ENCODE data around the gene CPSF7. TPM values are rescaled to one million over a fixed set of nuclear protein-coding genes. Genes with fewer than 3 reads are reported as not detected.

Gene CPSF7
- total RNA-seq, 1 experiment from 2014 or later, result 64.1 TPM

DNA sequence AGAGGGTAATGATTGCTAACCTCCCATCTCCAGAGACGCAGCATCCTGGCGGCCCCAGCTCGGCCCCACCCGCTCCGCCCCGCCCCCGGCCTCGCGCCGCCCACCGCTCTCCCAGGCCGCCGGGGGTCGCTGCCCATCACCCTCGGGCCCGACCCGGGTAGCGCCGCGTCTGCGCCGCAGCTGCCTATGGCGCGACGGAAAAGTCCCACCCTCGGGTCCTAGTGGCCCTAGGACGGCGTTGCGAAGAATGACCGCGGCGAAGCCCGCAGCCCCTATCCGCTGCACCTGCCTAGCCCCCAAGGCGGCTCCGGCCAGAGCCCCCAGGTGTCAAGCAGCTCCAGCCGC, 457 bp downstream of the CPSF7 start:
- Histone ChIP-seq H4K20me1 (ENCODE audit: insufficient read depth, low read depth, low read length) (peaks cover 12% of the 10 kb centered on the region; the same call in 1 of the 2 replicates), H3K9ac (ENCODE audit: low read length) (peak overlapping the region; percentile 84), H3K9me2 (replicated peaks; ENCODE audit: insufficient read depth, low read length) (no peaks in the 10 kb centered on the region), H2AFZ (ENCODE audit: low read length) (no peak overlapping the region), H3K4me3 (ENCODE audit: low read length) (peak overlapping the region; percentile 95), H3K4me2 (ENCODE audit: low read depth, low read length, poor library complexity, severe bottlenecking) (peak overlapping the region; percentile 82), H3K27ac (ENCODE audit: low read length) (peak overlapping the region; percentile 76), H3K27me3 (ENCODE audit: low read length) (no peaks in the 10 kb centered on the region), H3K9me3 (ENCODE audit: low read length) (no peaks in the 10 kb centered on the region; the same call in 1 of the 2 replicates), H3K36me3 (ENCODE audit: insufficient read depth, low read length) (peaks cover 54% of the 10 kb centered on the region), H3K79me2 (ENCODE audit: low read length) (peaks cover 84% of the 10 kb centered on the region), H3K4me1 (ENCODE audit: low read length) (peaks cover 18% of the 10 kb centered on the region)
- DNase-seq, result peak; percentile 89

DNA sequence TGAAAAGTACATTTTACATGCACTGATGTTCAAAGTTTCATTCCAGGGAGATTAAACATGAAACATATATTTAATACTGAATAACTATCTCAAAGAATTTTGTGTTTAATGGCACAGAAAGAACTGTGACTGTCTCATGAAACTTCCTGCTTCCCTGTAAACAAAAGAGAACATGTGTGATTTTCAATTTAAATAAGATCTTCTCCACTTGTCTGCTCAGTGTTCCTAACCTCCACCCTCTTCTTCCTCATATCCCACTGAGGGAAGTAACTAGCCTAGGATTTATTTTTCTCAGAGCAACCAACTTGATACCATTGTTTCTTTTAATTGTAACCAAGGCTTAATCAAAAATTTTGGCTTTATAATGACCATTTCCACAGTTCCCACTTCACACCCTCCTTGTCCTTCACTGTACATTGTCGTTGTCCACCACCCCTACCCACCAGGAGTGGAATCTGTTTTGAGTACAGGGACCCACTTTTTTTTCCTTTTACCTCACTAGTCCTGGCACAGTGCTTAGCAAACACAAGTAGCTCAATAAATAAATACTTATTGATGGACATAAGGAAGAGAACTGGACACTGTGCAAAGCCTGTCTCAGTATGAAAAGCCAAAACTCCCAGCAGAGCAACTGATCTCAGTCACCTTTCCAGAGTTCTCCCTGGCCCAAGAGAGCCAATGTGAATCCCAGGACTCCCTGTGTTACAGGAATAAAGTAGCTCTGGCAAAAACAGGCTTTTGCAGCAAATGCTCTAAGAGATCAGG, 4.2 kb downstream of the CPSF7 start:
- H3K9ac ChIP-seq (ENCODE audit: low read length), result no peak overlapping the region
- no peak for DNase-seq
- H4K20me1 ChIP-seq (ENCODE audit: insufficient read depth, low read depth, low read length), result peaks cover 12% of the 10 kb centered on the region; the same call in 1 of the 2 replicates
- peaks cover 54% of the 10 kb centered on the region for H3K36me3 ChIP-seq (ENCODE audit: insufficient read depth, low read length)
- no peak overlapping the region for H3K4me2 ChIP-seq (ENCODE audit: low read depth, low read length, poor library complexity, severe bottlenecking)
- peaks cover 82% of the 10 kb centered on the region for H3K79me2 ChIP-seq (ENCODE audit: low read length)
- no peaks in the 10 kb centered on the region for H3K9me2 ChIP-seq (replicated peaks; ENCODE audit: insufficient read depth, low read length)
- H3K27ac ChIP-seq (ENCODE audit: low read length), result no peak overlapping the region
- no peak overlapping the region for H2AFZ ChIP-seq (ENCODE audit: low read length)
- peaks cover 9% of the 10 kb centered on the region for H3K4me1 ChIP-seq (ENCODE audit: low read length)
- H3K4me3 ChIP-seq (ENCODE audit: low read length), result no peak overlapping the region
- no peaks in the 10 kb centered on the region for H3K9me3 ChIP-seq (ENCODE audit: low read length)
- H3K27me3 ChIP-seq (ENCODE audit: low read length), result no peaks in the 10 kb centered on the region

DNA sequence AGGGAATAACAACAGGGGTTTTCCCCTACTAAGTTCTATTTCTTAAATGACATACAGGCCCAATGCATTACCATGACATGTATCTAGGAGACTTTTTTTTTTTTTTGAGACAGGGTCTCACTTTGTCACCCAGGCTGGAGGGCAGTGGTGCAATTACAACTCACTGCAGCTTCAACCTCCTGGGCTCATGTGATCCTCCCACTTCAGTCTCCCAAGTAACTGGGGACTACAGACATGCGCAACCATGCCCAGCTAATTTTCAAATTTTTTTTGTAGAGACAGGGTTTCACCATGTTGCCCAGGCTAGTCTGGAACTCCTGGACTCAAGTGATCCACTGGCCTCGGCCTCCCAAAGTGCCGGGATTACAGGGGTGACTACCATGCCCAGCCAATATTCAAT, 7.5 kb downstream of the CPSF7 start:
- H3K27me3 ChIP-seq (ENCODE audit: low read length), result no peaks in the 10 kb centered on the region
- peaks cover 65% of the 10 kb centered on the region for H3K36me3 ChIP-seq (ENCODE audit: insufficient read depth, low read length)
- H3K9ac ChIP-seq (ENCODE audit: low read length), result no peak overlapping the region
- H3K79me2 ChIP-seq (ENCODE audit: low read length), result peaks cover 87% of the 10 kb centered on the region
- no peak overlapping the region for H3K27ac ChIP-seq (ENCODE audit: low read length)
- no peaks in the 10 kb centered on the region for H3K9me3 ChIP-seq (ENCODE audit: low read length)
- H2AFZ ChIP-seq (ENCODE audit: low read length), result no peak overlapping the region
- no peaks in the 10 kb centered on the region for H3K4me1 ChIP-seq (ENCODE audit: low read length)
- H4K20me1 ChIP-seq (ENCODE audit: insufficient read depth, low read depth, low read length), result peaks cover 21% of the 10 kb centered on the region; the same call in 1 of the 2 replicates
- no peak overlapping the region for H3K4me2 ChIP-seq (ENCODE audit: low read depth, low read length, poor library complexity, severe bottlenecking)
- no peak overlapping the region for H3K4me3 ChIP-seq (ENCODE audit: low read length)
- H3K9me2 ChIP-seq (replicated peaks; ENCODE audit: insufficient read depth, low read length), result no peaks in the 10 kb centered on the region
- no peak for DNase-seq

DNA sequence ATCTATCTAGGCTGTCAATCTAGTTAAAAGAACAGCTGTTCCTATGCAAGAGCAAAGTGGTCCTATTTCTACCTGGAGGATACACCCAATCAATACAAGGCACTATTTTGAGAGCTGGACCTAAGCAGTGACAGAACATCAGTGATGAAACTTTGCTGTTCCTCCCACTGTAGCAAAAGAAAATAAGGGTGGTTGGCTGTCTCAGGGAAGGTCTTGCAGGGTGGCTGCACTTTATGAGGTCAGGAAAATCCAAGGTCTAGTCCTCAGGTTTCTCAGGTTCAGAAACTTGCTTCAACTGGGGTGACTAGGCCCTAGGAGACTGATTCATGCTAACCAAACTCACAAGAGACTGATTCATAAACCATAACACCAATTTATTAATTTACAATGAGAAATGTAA, 11.6 kb downstream of the CPSF7 start:
- Histone ChIP-seq H3K4me2 (ENCODE audit: low read depth, low read length, poor library complexity, severe bottlenecking) (no peak overlapping the region), H3K4me1 (ENCODE audit: low read length) (no peaks in the 10 kb centered on the region), H3K36me3 (ENCODE audit: insufficient read depth, low read length) (peaks cover 72% of the 10 kb centered on the region), H3K9ac (ENCODE audit: low read length) (no peak overlapping the region), H3K9me2 (replicated peaks; ENCODE audit: insufficient read depth, low read length) (no peaks in the 10 kb centered on the region), H3K4me3 (ENCODE audit: low read length) (no peak overlapping the region), H3K27me3 (ENCODE audit: low read length) (no peaks in the 10 kb centered on the region), H2AFZ (ENCODE audit: low read length) (no peak overlapping the region), H4K20me1 (ENCODE audit: insufficient read depth, low read depth, low read length) (peaks cover 25% of the 10 kb centered on the region), H3K27ac (ENCODE audit: low read length) (no peak overlapping the region), H3K9me3 (ENCODE audit: low read length) (no peaks in the 10 kb centered on the region), H3K79me2 (ENCODE audit: low read length) (peaks cover 68% of the 10 kb centered on the region)
- no peak for DNase-seq

DNA sequence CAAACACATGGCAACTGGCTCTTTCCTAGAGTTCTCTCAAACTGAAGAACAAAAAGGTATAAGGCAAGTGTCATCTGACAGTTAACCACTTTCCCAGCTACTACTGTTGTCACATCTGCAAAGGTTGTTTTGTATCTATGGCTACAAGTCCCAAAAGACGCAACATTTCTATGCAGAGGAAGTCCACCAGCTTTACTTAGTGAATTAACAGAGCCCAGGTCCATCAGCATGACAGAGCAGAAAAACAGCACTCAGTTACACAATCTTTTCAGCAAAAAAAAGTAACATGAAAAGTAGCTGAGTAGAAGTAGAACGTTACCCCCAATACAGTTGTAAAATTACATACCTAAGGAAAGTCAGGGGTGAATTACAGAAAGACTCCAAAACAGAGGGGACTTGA, 12.1 kb downstream of the CPSF7 start:
- peaks cover 76% of the 10 kb centered on the region for H3K36me3 ChIP-seq (ENCODE audit: insufficient read depth, low read length)
- H4K20me1 ChIP-seq (ENCODE audit: insufficient read depth, low read depth, low read length), result peaks cover 25% of the 10 kb centered on the region
- H3K9me2 ChIP-seq (replicated peaks; ENCODE audit: insufficient read depth, low read length), result no peaks in the 10 kb centered on the region
- no peak overlapping the region for H2AFZ ChIP-seq (ENCODE audit: low read length)
- no peak overlapping the region for H3K9ac ChIP-seq (ENCODE audit: low read length)
- no peak overlapping the region for H3K4me3 ChIP-seq (ENCODE audit: low read length)
- no peaks in the 10 kb centered on the region for H3K27me3 ChIP-seq (ENCODE audit: low read length)
- H3K9me3 ChIP-seq (ENCODE audit: low read length), result no peaks in the 10 kb centered on the region
- no peak for DNase-seq
- H3K4me1 ChIP-seq (ENCODE audit: low read length), result no peaks in the 10 kb centered on the region
- no peak overlapping the region for H3K27ac ChIP-seq (ENCODE audit: low read length)
- H3K79me2 ChIP-seq (ENCODE audit: low read length), result peaks cover 66% of the 10 kb centered on the region
- H3K4me2 ChIP-seq (ENCODE audit: low read depth, low read length, poor library complexity, severe bottlenecking), result no peak overlapping the region

DNA sequence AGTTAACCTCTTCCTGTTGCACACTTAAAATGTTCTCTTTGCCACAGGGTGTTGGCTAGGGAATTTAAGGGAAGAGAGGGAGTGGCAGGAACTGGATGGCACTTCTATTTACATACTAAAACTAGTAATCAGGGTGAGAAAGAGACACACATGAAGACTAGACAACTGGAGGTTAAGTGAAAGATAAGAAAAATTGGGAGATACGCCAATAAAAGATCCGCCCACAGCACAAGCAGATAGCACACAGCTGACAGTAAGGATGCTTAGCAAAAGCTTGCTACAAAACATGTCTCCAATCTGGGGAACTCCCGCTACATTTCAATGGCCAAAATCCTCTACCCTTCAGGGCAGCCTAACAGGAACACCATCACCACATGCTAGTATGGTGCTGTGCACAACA, 12.8 kb downstream of the CPSF7 start:
- no peaks in the 10 kb centered on the region for H3K4me1 ChIP-seq (ENCODE audit: low read length)
- no peak for DNase-seq
- H2AFZ ChIP-seq (ENCODE audit: low read length), result no peak overlapping the region
- H3K9ac ChIP-seq (ENCODE audit: low read length), result no peak overlapping the region
- H3K27ac ChIP-seq (ENCODE audit: low read length), result no peak overlapping the region
- no peak overlapping the region for H3K4me2 ChIP-seq (ENCODE audit: low read depth, low read length, poor library complexity, severe bottlenecking)
- no peak overlapping the region for H3K4me3 ChIP-seq (ENCODE audit: low read length)
- no peaks in the 10 kb centered on the region for H3K9me2 ChIP-seq (replicated peaks; ENCODE audit: insufficient read depth, low read length)
- H3K27me3 ChIP-seq (ENCODE audit: low read length), result no peaks in the 10 kb centered on the region
- H3K79me2 ChIP-seq (ENCODE audit: low read length), result peaks cover 59% of the 10 kb centered on the region
- no peaks in the 10 kb centered on the region for H3K9me3 ChIP-seq (ENCODE audit: low read length)
- peaks cover 82% of the 10 kb centered on the region for H3K36me3 ChIP-seq (ENCODE audit: insufficient read depth, low read length)
- H4K20me1 ChIP-seq (ENCODE audit: insufficient read depth, low read depth, low read length), result peaks cover 25% of the 10 kb centered on the region

DNA sequence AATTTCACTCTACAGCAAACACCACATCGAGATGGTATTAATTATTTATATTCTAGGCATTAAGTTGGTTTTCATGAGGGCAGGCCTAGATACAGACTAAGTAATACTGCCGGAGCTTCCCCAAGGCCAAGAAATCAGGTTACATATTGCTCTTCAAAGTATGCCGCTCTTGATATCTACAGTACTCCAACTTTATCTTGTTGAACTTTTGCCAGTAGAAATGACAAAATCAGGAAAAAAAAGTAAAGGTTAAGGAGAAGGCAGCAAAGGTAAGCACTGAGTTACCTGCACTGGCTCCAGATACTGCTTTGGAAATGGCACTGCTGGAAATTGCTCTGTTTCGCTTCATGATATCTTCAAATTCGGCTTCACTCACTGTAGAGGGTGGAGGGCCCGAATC, 14.4 kb downstream of the CPSF7 start:
- Histone ChIP-seq H3K4me2 (ENCODE audit: low read depth, low read length, poor library complexity, severe bottlenecking) (no peak overlapping the region), H3K27me3 (ENCODE audit: low read length) (no peaks in the 10 kb centered on the region), H3K9ac (ENCODE audit: low read length) (no peak overlapping the region), H3K27ac (ENCODE audit: low read length) (no peak overlapping the region), H2AFZ (ENCODE audit: low read length) (no peak overlapping the region), H3K9me3 (ENCODE audit: low read length) (no peaks in the 10 kb centered on the region), H3K4me1 (ENCODE audit: low read length) (no peaks in the 10 kb centered on the region), H3K36me3 (ENCODE audit: insufficient read depth, low read length) (peaks cover 86% of the 10 kb centered on the region), H3K4me3 (ENCODE audit: low read length) (no peak overlapping the region), H4K20me1 (ENCODE audit: insufficient read depth, low read depth, low read length) (peaks cover 25% of the 10 kb centered on the region), H3K9me2 (replicated peaks; ENCODE audit: insufficient read depth, low read length) (no peaks in the 10 kb centered on the region), H3K79me2 (ENCODE audit: low read length) (peaks cover 44% of the 10 kb centered on the region)
- DNase-seq, result no peak

DNA sequence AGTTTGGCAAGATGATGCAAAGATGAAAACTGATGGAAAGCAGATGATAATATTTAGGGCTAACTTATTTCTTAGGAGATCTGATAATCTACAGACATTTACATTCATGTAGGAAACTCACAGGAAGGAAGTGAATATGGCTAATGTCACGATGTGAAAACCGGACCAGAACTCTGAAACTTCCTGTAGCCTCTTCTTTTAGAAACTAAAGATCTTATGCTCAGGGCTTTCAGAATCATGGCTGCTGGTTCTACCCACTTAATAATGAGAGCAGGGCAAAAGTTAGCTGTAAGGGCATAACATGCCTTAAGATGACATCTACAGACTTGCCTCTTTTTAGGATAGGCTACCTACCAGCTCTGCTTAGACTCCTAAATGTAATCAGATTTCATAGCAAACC, 15.2 kb downstream of the CPSF7 start:
- peaks cover 35% of the 10 kb centered on the region for H3K79me2 ChIP-seq (ENCODE audit: low read length)
- H3K36me3 ChIP-seq (ENCODE audit: insufficient read depth, low read length), result peaks cover 81% of the 10 kb centered on the region
- no peak overlapping the region for H2AFZ ChIP-seq (ENCODE audit: low read length)
- no peaks in the 10 kb centered on the region for H3K9me2 ChIP-seq (replicated peaks; ENCODE audit: insufficient read depth, low read length)
- no peaks in the 10 kb centered on the region for H3K27me3 ChIP-seq (ENCODE audit: low read length)
- no peaks in the 10 kb centered on the region for H3K9me3 ChIP-seq (ENCODE audit: low read length)
- DNase-seq, result no peak
- no peaks in the 10 kb centered on the region for H3K4me1 ChIP-seq (ENCODE audit: low read length)
- no peak overlapping the region for H3K9ac ChIP-seq (ENCODE audit: low read length)
- H3K27ac ChIP-seq (ENCODE audit: low read length), result no peak overlapping the region
- peaks cover 25% of the 10 kb centered on the region for H4K20me1 ChIP-seq (ENCODE audit: insufficient read depth, low read depth, low read length)
- H3K4me2 ChIP-seq (ENCODE audit: low read depth, low read length, poor library complexity, severe bottlenecking), result no peak overlapping the region
- no peak overlapping the region for H3K4me3 ChIP-seq (ENCODE audit: low read length)

Measured in Karpas-422 (cell line).